Mucosa of rectum (tissue), 2 donors: Measurements from ENCODE around the gene SLC39A9.
"Not testable (repeated sequence)": the region's sequence is repeated elsewhere in the genome, so short reads cannot be mapped to it uniquely, and the experiment has no call there.

ENCODE experiments used
- H3K27ac ChIP-seq, 2 donors: one replicate each; pipeline ENCODE4 v1.7.0; 2013; ENCODE audit warnings: inconsistent platforms in 2 of 2, low read depth in 2 of 2, low read length in 2 of 2
- H3K27me3 ChIP-seq, 2 donors: one replicate each; pipeline ENCODE4 v1.7.0; 2013; ENCODE audit warnings: low read length in 2 of 2; ENCODE audit not compliant: control insufficient read depth in 2 of 2, insufficient read depth in 2 of 2
- H3K36me3 ChIP-seq, 2 donors: one replicate each; pipeline ENCODE4 v1.7.0; 2013; ENCODE audit warnings: low read length in 2 of 2; ENCODE audit not compliant: control insufficient read depth in 2 of 2, insufficient read depth in 2 of 2
- H3K4me1 ChIP-seq, 2 donors: one replicate each; pipeline ENCODE4 v1.7.0; 2013; ENCODE audit warnings: low read length in 2 of 2, mild to moderate bottlenecking in 1 of 2; ENCODE audit not compliant: control insufficient read depth in 2 of 2, insufficient read depth in 2 of 2
- H3K4me3 ChIP-seq, 2 donors: one replicate each; pipeline ENCODE4 v1.7.0; 2013; ENCODE audit warnings: low read length in 2 of 2
- H3K9ac ChIP-seq, 2 donors: one replicate each; pipeline ENCODE4 v1.7.0; 2013; ENCODE audit warnings: low read length in 2 of 2, low read depth in 1 of 2, mild to moderate bottlenecking in 1 of 2
- H3K9me3 ChIP-seq, 2 donors: one replicate each; pipeline ENCODE4 v1.7.0; 2013; ENCODE audit warnings: low read length in 2 of 2; ENCODE audit not compliant: control insufficient read depth in 2 of 2
- donor health status: healthy.
- donor health status: Normal muscosa, but diverticular disease.

Gene SLC39A9

GRCh38 chr14:69368381-69368780 is 30.1 kb upstream of the SLC39A9 start:
- Histone ChIP-seq H3K9me3 (no peaks in the 10 kb centered on the region), H3K4me3 (no peak overlapping the region), H3K36me3 (no peaks in the 10 kb centered on the region)

GRCh38 chr14:69370061-69370460 is 28.4 kb upstream of the SLC39A9 start:
- Histone ChIP-seq H3K4me1 (no peaks in the 10 kb centered on the region), H3K27me3 (no peaks in the 10 kb centered on the region)

More at GRCh38 chr14:69368381-69368780, 30.1 kb upstream of the SLC39A9 start:
- no peaks in the 10 kb centered on the region for H3K4me1 ChIP-seq
- no peaks in the 10 kb centered on the region for H3K27me3 ChIP-seq
- no peak overlapping the region for H3K9ac ChIP-seq
- H3K27ac ChIP-seq, result no peak overlapping the region

GRCh38 chr14:69372146-69372545 is 26.3 kb upstream of the SLC39A9 start:
- Histone ChIP-seq H3K4me3 (no peak overlapping the region), H3K36me3 (peaks cover 4 to 13% of the 10 kb centered on the region in 2 donors), H3K27ac (no peak overlapping the region), H3K4me1 (no peaks in the 10 kb centered on the region), H3K27me3 (no peaks in the 10 kb centered on the region), H3K9ac (no peak overlapping the region), H3K9me3 (no peaks in the 10 kb centered on the region)

More at GRCh38 chr14:69370061-69370460, 28.4 kb upstream of the SLC39A9 start:
- Histone ChIP-seq H3K9ac (no peak overlapping the region), H3K27ac (no peak overlapping the region), H3K9me3 (no peaks in the 10 kb centered on the region), H3K36me3 (no peaks in the 10 kb centered on the region), H3K4me3 (no peak overlapping the region)

GRCh38 chr14:69373104-69373503 is 25.4 kb upstream of the SLC39A9 start:
- Histone ChIP-seq H3K27me3 (no peaks in the 10 kb centered on the region), H3K27ac (no peak overlapping the region), H3K4me1 (no peaks in the 10 kb centered on the region), H3K9me3 (no peaks in the 10 kb centered on the region), H3K36me3 (peaks cover 7 to 13% of the 10 kb centered on the region in 2 donors), H3K9ac (no peak overlapping the region), H3K4me3 (no peak overlapping the region)

GRCh38 chr14:69374235-69374634 is 24.3 kb upstream of the SLC39A9 start:
- Histone ChIP-seq H3K4me3 (no peak overlapping the region), H3K36me3 (peaks cover 9 to 13% of the 10 kb centered on the region in 2 donors), H3K9ac (no peak overlapping the region), H3K4me1 (no peaks in the 10 kb centered on the region), H3K27ac (no peak overlapping the region), H3K27me3 (no peaks in the 10 kb centered on the region), H3K9me3 (no peaks in the 10 kb centered on the region)

GRCh38 chr14:69375182-69375581 is 23.3 kb upstream of the SLC39A9 start:
- Histone ChIP-seq H3K27ac (no peak overlapping the region), H3K9me3 (no peaks in the 10 kb centered on the region), H3K27me3 (no peaks in the 10 kb centered on the region), H3K4me1 (no peaks in the 10 kb centered on the region), H3K9ac (no peak overlapping the region), H3K4me3 (no peak overlapping the region), H3K36me3 (peaks cover 16 to 18% of the 10 kb centered on the region in 2 donors)

- no peak overlapping the region for H3K4me3 ChIP-seq
- no peaks in the 10 kb centered on the region for H3K4me1 ChIP-seq
- no peaks in the 10 kb centered on the region for H3K27me3 ChIP-seq
- no peaks in the 10 kb centered on the region for H3K9me3 ChIP-seq
- H3K9ac ChIP-seq, result no peak overlapping the region
- H3K27ac ChIP-seq, result no peak overlapping the region
- H3K36me3 ChIP-seq, result peaks cover 21 to 22% of the 10 kb centered on the region in 2 donors
Observed at GRCh38 chr14:69375722-69376121, 22.8 kb upstream of the SLC39A9 start.

GRCh38 chr14:69376439-69376838 is 22.1 kb upstream of the SLC39A9 start:
- peaks cover 22% of the 10 kb centered on the region in 2 donors for H3K36me3 ChIP-seq
- H3K4me1 ChIP-seq, result no peaks in the 10 kb centered on the region
- H3K27me3 ChIP-seq, result no peaks in the 10 kb centered on the region
- H3K4me3 ChIP-seq, result no peak overlapping the region
- H3K9ac ChIP-seq, result no peak overlapping the region
- H3K9me3 ChIP-seq, result no peaks in the 10 kb centered on the region
- no peak overlapping the region for H3K27ac ChIP-seq

- H3K9ac ChIP-seq, result no peak overlapping the region
- H3K9me3 ChIP-seq, result no peaks in the 10 kb centered on the region
- H3K27me3 ChIP-seq, result no peaks in the 10 kb centered on the region
- no peak overlapping the region for H3K27ac ChIP-seq
- peaks cover 22% of the 10 kb centered on the region in 2 donors for H3K36me3 ChIP-seq
- H3K4me3 ChIP-seq, result no peak overlapping the region
- H3K4me1 ChIP-seq, result no peaks in the 10 kb centered on the region
Observed at GRCh38 chr14:69378274-69378673, 20.2 kb upstream of the SLC39A9 start.

- Histone ChIP-seq H3K9ac (no peak overlapping the region), H3K36me3 (peaks cover 42 to 44% of the 10 kb centered on the region in 2 donors), H3K27me3 (no peaks in the 10 kb centered on the region), H3K4me3 (no peak overlapping the region), H3K27ac (no peak overlapping the region), H3K9me3 (no peaks in the 10 kb centered on the region), H3K4me1 (no peaks in the 10 kb centered on the region)
Observed at GRCh38 chr14:69387311-69387710, 11.2 kb upstream of the SLC39A9 start.

GRCh38 chr14:69391400-69391799 is 7.1 kb upstream of the SLC39A9 start:
- H3K9me3 ChIP-seq, H3K4me3 ChIP-seq, H3K27me3 ChIP-seq, H3K9ac ChIP-seq, H3K27ac ChIP-seq, H3K4me1 ChIP-seq: not testable (repeated sequence)
- peaks cover 58% of the 10 kb centered on the region in 2 donors for H3K36me3 ChIP-seq
